ENCODE results near the gene NTNG2.

NTNG2 gene

DNA sequence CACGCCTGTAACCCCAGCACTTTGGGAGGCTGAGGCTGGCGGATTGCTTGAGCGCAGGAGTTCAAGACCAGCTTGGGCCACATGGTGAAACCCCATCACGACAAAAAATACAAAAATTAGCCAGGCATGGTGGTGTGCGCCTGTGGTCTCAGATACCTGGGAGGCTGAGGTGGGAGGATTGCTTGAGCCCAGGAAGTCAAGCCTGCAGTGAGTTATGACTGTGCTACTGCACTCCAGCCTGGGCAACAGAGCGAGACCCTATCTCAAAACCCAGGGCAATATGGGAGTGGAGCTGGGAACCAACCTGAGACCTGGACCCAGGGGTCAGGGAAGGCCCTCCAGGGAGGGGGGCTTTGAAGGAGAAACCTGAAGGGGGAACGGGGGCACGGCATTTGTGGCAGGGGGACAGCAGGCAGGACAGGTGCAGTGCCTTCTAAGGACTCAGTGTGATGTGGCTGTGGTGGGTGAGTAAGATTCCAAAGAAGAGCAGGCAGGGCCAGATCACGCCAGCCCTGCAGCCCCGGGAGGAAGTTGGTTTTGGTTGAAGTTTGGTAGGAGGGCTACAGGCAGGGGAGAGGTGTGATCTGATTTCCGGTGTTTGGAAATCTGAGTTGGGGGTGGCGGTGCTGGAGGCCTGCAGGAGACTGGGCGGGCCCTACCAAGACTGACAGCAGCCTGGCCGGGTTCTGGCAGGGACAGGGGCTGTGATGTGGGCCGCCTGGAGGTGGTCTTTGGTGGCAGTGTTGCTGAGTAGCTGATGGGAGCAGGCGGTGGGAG lies 46.2 kb downstream of the NTNG2 start:
- DNase-seq: no peak

- DNase-seq: no peak
Measured at GRCh38 chr9:132209228-132209627, 47.4 kb downstream of the NTNG2 start.

DNA sequence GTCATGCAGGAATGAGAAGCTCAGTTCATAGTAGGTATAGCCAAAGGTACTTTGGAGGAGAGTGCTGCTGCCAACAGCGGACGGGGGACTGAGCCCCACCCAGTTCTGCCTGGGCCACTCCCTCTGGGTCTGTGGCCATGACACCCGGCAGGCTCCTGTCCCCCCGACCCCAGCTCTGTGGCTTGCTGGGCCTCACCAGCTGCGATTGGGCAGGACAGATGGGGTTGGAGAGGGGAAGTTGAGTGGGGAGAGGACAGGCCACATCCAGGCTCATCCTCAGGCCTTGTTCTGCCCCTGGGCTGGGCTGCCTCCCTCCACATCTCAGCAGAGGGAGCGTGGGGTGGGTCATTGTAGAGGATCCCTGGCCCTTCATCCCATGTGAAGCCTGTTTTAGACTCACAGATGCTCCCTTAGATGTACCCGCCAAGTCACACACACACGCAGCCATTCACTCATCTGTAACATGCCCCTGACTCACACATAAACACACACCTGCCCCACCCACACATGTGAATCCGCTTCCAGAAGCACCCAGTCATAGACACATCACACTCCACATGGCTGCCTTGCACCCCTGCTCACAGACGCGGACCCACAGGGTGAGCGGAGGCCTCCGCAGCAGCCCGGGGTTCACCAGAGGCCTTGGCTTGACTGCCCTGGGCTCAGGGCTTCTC lies 48.8 kb downstream of the NTNG2 start:
- peak; percentile 36 for DNase-seq

- no peak for DNase-seq
Measured at GRCh38 chr9:132211570-132211969, 49.7 kb downstream of the NTNG2 start.

DNA sequence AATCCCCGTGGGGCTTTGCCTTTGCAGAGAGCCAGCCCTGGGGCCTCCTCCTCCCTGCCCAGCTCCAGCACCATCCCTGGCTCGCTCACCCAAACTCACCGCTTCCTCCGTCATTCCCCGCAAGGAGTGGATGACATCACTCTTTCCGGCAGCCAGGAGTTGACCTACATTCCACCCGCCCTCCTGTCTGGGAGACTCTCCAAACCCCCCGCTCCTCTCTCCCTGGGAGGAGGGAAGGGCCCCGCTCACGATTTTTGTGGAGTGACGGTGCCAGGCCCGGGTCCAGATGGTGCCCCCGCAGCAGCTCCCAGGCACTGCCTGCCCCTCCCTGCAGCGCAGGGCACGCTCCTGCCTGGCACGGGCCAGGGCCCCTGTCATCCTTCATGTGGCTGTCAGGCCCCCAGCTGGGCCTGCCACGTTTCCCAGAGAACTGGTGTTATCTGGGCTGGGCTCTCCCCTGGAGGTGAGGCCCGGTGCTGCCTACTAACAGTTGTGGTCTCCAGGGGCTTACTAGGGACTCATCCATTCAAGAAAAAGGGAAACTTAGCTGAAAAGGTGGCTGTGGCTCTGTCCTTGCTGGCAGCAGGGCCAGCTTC lies 52.3 kb downstream of the NTNG2 start:
- peak; percentile 93 for DNase-seq

- no peak for DNase-seq
Measured at GRCh38 chr9:132216861-132217619, 55.2 kb downstream of the NTNG2 start.

- DNase-seq: no peak
Measured at GRCh38 chr9:132218208-132218607, 56.4 kb downstream of the NTNG2 start.

DNA sequence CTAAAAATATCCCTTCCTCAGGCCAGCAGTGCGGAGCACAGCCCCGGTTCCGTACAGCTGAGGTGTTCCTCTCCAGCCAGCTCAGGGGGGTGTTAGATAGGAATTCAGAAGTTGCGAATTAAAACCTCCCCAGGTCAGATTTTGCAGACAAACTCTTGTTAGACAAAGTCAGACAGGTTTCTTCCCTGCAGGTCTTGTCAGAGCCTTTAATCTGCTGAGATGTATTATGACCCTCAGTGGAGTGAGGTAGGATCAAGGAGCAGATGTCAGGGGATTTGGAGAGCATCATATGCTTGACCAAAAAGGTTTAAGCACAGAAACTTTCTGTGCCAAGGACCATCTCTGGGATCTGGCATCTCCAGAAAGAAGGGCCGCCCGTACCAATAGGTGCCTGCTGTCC lies 60.1 kb downstream of the NTNG2 start:
- no peak for DNase-seq

- no peak for DNase-seq
Measured at GRCh38 chr9:132224645-132225044, 62.8 kb downstream of the NTNG2 start.

DNA sequence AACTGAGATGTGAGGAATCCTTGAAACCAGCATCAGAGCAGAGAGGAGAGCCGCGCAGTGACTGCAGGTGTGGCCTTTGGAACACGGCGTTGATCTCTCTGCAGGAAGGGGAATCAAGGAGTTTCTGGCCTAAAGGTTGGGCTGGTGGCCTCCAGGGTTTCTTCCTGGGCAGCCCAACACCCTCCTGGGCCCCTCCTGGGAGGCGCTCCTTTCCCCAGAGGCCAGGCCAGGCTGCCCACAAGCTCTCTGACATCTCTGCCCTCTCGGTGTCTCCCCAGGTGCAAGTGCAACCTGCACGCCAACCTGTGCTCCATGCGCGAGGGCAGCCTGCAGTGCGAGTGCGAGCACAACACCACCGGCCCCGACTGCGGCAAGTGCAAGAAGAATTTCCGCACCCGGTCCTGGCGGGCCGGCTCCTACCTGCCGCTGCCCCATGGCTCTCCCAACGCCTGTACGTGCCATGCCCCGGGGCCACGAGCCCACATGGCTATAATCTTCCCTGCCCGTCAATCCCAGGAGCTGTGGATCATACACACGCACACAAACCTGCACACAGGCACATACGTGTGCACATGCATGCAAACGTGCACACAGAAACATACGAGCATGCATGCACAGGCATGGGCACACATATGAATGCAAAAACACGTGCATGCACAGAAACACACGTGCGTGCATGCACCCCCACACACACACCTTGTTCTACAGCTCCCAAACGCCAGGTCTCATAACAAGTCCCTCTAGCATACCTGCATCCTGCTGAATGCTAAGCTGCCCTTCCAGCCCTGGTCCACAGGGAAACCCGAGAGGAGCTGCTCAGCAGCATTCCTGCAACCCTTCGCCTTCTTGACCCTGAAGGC lies 64.9 kb downstream of the NTNG2 start:
- DNase-seq: no peak

DNA sequence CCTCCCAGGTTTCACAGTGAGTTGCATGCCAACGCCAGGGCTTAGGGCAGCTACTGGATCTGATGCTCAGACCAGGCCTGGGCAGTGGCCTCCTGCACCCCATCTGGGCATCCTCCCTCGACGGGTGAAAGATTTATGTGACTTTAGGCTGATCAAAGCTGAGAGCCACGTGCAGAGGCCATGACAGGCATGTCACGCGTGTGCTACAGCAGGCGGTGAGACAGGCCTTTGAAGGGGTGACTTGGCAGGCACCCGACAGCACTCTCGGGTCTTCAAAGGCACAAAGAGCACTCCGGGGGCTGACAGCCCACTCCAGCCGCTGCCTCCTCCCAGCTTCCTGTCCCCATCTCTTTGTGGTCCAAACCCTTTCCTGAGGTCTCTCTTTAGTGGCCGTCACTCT lies 66.2 kb downstream of the NTNG2 start:
- DNase-seq: no peak

DNA sequence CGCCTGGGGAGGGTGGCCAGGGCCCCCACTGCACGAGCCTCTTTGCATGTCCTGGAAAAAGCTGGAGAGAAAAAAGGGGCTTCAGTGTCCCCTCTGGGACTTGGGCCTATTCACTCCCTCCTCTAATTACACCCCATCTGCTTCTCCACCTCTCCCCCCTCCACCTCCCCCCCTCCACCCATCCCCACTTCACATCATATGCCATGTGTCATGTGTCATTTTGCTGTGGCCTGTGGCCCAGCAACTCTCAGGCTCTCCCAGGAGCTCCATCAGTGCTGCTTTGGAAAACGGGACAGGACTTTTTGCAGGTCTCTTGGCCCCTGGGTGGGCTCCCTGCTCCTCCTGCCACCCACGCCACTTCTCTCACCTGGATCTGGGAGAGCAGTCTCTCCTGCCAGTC lies 68.7 kb downstream of the NTNG2 start:
- DNase-seq: no peak

DNA sequence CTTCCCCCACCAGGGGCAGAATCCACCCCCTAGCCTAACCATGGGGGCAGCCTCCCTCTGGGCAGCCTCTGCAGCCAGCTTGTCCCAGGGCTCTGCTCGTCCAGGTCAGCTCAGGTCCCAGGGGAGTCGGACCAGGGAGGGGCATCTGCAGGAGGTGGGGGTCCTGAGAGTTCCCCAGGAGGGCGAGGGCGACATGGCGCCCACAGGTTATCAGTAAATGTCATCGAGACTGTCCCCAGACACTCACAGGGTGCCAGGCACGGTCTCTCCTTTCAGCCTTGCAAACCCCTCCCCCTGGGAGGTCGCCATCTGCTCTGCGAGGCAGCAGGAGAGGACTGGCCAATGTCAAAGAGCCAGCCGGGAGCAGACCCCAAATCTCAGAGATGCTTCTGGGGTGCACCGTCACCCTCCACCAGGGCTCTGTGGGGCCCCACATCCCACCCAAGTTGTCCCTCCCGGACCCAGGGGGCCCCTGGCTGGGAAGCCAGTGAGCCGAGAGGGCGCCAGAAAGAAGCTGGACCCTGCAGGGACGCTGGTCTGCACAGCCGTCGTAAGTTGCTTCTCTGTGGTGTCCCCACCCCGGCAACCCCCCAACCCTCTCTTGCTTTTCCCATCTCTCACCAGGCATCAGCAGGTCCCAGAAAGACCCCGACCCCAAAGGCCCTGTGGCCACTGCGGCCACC lies 69.3 kb downstream of the NTNG2 start:
- no peak for DNase-seq

- no peak for DNase-seq
Measured at GRCh38 chr9:132232522-132232921, 70.7 kb downstream of the NTNG2 start.

- no peak for DNase-seq
Measured at GRCh38 chr9:132233138-132233537, 71.3 kb downstream of the NTNG2 start.

GRCh38 chr9:132234535-132234934 lies 72.7 kb downstream of the NTNG2 start:
- no peak for DNase-seq

GRCh38 chr9:132235125-132235524 lies 73.3 kb downstream of the NTNG2 start:
- no peak for DNase-seq

- DNase-seq: peak; percentile 49
Measured at GRCh38 chr9:132235894-132236661, 74.2 kb downstream of the NTNG2 start.

GRCh38 chr9:132236662-132237311 lies 74.9 kb downstream of the NTNG2 start:
- no peak for DNase-seq

DNA sequence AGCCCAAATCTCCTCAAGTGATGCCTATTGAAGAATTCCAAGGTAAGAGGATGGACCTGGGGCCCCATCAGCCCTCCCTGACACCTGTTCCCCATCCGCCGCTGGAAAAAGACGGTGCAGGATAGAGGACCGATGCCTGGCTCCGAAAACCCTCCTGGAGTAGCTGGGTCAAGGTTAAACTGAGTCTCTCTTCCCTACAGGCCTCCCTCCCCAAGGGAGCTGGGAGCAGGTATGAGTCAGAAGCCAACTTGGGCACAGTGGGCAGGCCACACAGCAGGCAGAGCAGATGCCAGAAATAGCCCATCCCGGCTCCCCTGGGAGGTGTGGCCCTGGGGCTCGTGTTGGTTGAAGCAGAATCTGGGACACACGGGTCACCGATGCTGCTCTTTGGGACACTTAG lies 75.6 kb downstream of the NTNG2 start:
- DNase-seq: no peak

Data from fibroblast of upper back skin (primary cell).